GM11168 (cell line): ENCODE measurements around the gene TRMT6.

Experiments used
- in situ Hi-C: fragments of 300-500 bp; cut with MboI; formaldehyde crosslinking; loops from one replicate; pipeline ENCODE4 v1.12.0; 2022; ENCODE audit warnings: low sequenced_read_pairs; ENCODE audit not compliant: unreplicated experiment

The TRMT6 gene, protein sequence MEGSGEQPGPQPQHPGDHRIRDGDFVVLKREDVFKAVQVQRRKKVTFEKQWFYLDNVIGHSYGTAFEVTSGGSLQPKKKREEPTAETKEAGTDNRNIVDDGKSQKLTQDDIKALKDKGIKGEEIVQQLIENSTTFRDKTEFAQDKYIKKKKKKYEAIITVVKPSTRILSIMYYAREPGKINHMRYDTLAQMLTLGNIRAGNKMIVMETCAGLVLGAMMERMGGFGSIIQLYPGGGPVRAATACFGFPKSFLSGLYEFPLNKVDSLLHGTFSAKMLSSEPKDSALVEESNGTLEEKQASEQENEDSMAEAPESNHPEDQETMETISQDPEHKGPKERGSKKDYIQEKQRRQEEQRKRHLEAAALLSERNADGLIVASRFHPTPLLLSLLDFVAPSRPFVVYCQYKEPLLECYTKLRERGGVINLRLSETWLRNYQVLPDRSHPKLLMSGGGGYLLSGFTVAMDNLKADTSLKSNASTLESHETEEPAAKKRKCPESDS

GRCh38 chr20:5950271-5951031 is at the start of gene TRMT6, which contains the start of gene MCM8:
TRMT6 (minus strand) TSS chr20:5950533; CDS start chr20:5950405, 128 bp downstream.
MCM8 (plus strand) TSS chr20:5950652; CDS start chr20:5952016, 1,364 bp downstream.
- in situ Hi-C loops = no loop called here

GRCh38 chr20:5999783-6000182 is 49.5 kb upstream of the TRMT6 start:
- in situ Hi-C loops = no loop called here

- in situ Hi-C loops = no loop called here
Measured at GRCh38 chr20:5996765-5997164, 46.4 kb upstream of the TRMT6 start.

GRCh38 chr20:5991623-5992441 is 41.5 kb upstream of the TRMT6 start:
- in situ Hi-C loops = no loop called here

DNA sequence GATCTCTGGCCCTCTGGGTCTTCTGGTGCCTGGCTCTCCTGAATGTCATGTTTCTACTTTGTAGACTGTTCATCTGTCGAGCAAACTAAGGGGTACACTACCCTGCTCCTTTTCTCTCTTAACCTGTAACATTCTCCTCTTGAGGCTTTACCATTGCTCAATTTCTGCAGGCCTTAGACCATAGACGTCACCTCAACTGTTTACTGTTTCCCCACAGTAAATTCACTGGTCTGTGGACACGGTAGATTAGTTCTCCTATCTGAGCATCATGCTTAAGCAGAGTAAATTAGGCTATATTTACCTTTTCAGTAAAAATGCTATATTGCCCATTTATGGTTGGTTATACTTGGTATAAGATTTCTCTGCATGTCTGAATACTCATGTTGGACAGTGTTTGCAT is 40.6 kb upstream of the TRMT6 start:
- in situ Hi-C loops = no loop called here

GRCh38 chr20:5989539-5989938 is 39.2 kb upstream of the TRMT6 start:
- in situ Hi-C loops = no loop called here

GRCh38 chr20:5987383-5987782 is 37.0 kb upstream of the TRMT6 start:
- in situ Hi-C loops = no loop called here

- in situ Hi-C loops = no loop called here
Measured at GRCh38 chr20:5980720-5981538, 30.6 kb upstream of the TRMT6 start.

- in situ Hi-C loops = no loop called here
Measured at GRCh38 chr20:5979801-5980200, 29.5 kb upstream of the TRMT6 start.

DNA sequence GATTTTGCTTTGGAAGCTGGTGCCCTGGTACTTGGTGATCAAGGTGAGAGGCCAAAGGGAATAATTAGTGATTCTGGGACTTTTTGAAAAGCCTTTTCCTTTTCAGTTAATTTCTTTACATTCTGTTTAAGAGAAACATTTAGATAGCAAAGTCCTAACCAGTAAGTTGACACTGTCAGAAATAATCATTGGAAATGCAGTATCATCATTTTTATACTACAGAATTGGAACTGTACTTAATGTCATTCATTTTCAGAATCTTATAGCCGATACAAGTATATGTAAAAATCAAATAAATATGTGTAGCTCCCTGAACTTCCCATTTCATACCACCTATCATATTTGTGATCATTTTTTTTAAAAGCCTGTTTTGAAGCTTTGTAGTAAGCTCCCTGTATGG is 27.6 kb upstream of the TRMT6 start:
- in situ Hi-C loops = no loop called here

GRCh38 chr20:5977223-5977622 is 26.9 kb upstream of the TRMT6 start:
- in situ Hi-C loops = no loop called here

GRCh38 chr20:5975778-5976177 is 25.4 kb upstream of the TRMT6 start:
- in situ Hi-C loops = no loop called here

DNA sequence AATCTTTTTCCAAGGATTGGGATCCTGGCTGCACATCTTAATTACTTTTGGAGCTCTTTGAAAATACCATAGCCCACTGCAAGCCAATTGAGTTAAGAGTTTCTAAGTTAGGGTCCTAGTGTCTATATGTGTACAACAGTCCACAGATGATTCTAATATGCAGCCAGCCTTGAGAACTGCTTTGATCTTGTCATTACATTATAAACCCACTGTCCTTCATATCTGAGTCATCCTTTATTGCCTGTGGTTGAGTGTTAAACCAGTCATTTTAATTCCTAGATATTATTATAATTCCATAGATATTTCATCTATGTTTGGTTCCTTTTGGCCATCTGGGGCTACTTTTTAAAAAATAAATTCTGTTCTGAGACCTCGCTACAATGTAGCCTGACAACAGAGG is 24.2 kb upstream of the TRMT6 start:
- in situ Hi-C loops = no loop called here

DNA sequence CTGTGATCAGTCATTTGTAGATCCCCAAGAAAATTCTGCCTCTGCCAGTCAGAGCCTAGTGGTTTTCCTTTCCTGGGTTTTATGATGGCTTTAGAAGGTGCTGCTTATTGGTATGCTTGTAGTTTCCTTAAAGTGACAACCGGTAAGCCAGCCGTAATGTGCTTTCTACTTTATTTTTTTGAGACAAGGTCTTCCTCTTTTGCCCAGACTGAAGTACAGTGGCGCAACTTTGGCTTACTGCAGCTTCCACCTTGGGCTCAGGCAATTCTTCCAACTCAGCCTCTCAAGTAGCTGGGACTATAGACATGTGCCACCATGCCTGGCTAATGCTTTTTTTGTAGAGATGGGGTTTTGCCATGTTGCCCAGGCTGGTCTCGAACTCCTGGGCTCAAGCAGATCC is 23.6 kb upstream of the TRMT6 start:
- in situ Hi-C loops = no loop called here

GRCh38 chr20:5973172-5973571 is 22.8 kb upstream of the TRMT6 start:
- in situ Hi-C loops = no loop called here

- in situ Hi-C loops = no loop called here
Measured at GRCh38 chr20:5971203-5971602, 20.9 kb upstream of the TRMT6 start.

DNA sequence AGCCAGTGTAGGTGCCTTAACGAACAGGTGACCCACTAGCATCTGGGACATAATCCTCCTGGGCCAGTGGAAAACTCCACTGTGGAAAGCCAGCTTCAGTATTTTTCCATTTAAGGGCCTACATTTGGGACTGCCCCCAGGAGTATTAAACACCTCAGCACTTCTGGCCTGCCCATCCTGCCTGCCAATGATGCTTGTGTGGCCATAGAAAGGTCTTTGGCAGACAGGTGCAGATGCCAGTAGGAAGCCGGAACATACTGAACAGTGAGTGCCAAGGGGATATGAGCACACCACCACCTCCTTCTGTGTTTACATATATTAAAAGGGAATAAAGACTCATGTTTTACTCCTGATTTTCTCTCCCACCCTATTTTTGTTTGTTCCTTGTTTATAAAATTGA is 20.0 kb upstream of the TRMT6 start:
- in situ Hi-C loops = no loop called here

GRCh38 chr20:5969940-5970339 is 19.6 kb upstream of the TRMT6 start:
- in situ Hi-C loops = no loop called here

DNA sequence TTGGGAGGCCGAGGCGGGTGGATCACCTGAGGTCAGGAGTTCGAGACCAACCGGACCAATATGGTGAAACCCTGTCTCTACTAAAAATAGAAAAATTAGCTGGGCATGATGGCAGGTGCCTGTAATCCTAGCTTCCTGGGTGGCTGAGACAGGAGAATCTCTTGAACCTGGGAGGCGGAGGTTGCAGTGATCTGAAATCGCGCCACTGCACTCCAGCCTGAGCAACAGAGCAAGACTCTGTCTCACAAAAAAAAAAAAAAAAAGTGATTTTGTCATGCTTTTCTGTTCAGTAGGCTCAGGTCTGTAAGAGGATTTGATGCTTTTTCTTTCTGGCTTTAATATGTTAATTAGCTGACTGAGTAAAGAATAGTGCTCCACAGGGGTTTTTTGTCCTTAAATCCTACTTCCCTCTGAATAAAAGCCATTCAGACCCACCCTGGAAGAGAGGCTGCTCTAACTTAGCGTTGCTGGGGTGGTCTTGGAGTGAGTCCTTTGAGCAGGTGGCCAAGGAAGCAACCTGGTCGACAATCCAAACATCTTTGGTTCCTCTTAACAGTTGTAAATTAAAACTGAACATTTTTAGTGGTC is 19.1 kb upstream of the TRMT6 start:
- in situ Hi-C loops = no loop called here
